GM12878 (cell line): ENCODE results near the gene UBE2E1. TPM values are rescaled to one million over a fixed set of nuclear protein-coding genes. Genes with fewer than 3 reads are reported as not detected.

Experiments used
- ATAC-seq: fragments of 200-7000 bp; cut with Tn5 transposase; 3 replicates; pipeline ENCODE4 v1.9.1; 2020; ENCODE audit warnings: mild to moderate bottlenecking, moderate library complexity
- BruUV-seq: library from RNA; stranded (reverse); fragments of 400-500 nt; replicated peaks from 2 replicates; lab custom pipeline; 2021; lab: Mats Ljungman, UMichigan
- CTCF ChIA-PET: fragments of 300-600 bp; sonication (Branson Sonifier 250); formaldehyde crosslinking; extraction: SDS; loops from one replicate; lab custom pipeline; 2021; ENCODE audit warnings: inconsistent platforms; lab: Yijun Ruan, JAX
- POLR2A ChIA-PET: fragments of 350-600 bp; formaldehyde crosslinking; extraction: SDS; loops from one replicate; lab custom pipeline; 2021; ENCODE audit warnings: inconsistent platforms; lab: Charles Lee
- RAD21 ChIA-PET: fragments of 300-600 bp; sonication (Branson Sonifier 250); formaldehyde crosslinking; loops from one replicate; lab custom pipeline; 2023; ENCODE audit warnings: antibody characterized with exemption; ENCODE audit not compliant: unreplicated experiment; lab: Charles Lee
- SMC1A ChIA-PET: fragments of 300-600 bp; sonication (Branson Sonifier 250); formaldehyde crosslinking; loops from one replicate; lab custom pipeline; 2023; ENCODE audit not compliant: unreplicated experiment, uncharacterized antibody; lab: Charles Lee
- DNase-seq: peaks from one replicate; pipeline ENCODE4 v3.0.0-alpha.2; 2011; ENCODE audit warnings: low read depth, low spot score
- FAIRE-seq: peaks from 3 replicates; lab custom pipeline; 2011; peaks lifted over from hg19 to GRCh38; lab: Jason Lieb, UNC
- H2AFZ ChIP-seq: 2 replicates; pipeline ENCODE4 v1.6.0; 2011; ENCODE audit warnings: low read depth, low read length, control low read depth; ENCODE audit not compliant: control insufficient read depth
- H3K27ac ChIP-seq: 2 replicates; pipeline ENCODE4 v1.5.1; 2011; ENCODE audit warnings: control low read depth; ENCODE audit not compliant: control insufficient read depth, insufficient read depth
- H3K27me3 ChIP-seq, 2 experiments: replicated peaks in 1 of 2; 2 replicates each; pipeline versions ENCODE4 v1.6.0 to v1.6.1; 2011; ENCODE audit warnings: low read length in 1 of 2; ENCODE audit not compliant: control insufficient read depth in 2 of 2, insufficient read depth in 2 of 2
- H3K36me3 ChIP-seq, 2 experiments: 2 replicates each; pipeline ENCODE4 v1.5.1; 2011; ENCODE audit warnings: low read length in 1 of 2; ENCODE audit not compliant: control insufficient read depth in 2 of 2, insufficient read depth in 2 of 2
- H3K4me1 ChIP-seq: 2 replicates; pipeline ENCODE4 v1.6.1; 2011; ENCODE audit warnings: mild to moderate bottlenecking, low read length, moderate library complexity, mixed read lengths; ENCODE audit not compliant: control insufficient read depth, insufficient read depth
- H3K4me2 ChIP-seq: 2 replicates; pipeline ENCODE4 v1.6.0; 2011; ENCODE audit warnings: control low read depth; ENCODE audit not compliant: control insufficient read depth, insufficient read depth
- H3K4me3 ChIP-seq: fragments of 200-600 bp; sonication (generic); 2 replicates; pipeline ENCODE4 v1.5.1; 2016
- H3K79me2 ChIP-seq: 2 replicates; pipeline ENCODE4 v1.6.0; 2011; ENCODE audit warnings: low read length; ENCODE audit not compliant: control insufficient read depth, insufficient read depth
- H3K9ac ChIP-seq: 2 replicates; pipeline ENCODE4 v1.8.0; 2011; ENCODE audit warnings: low read length, control low read depth, mixed read lengths; ENCODE audit not compliant: control insufficient read depth, insufficient read depth
- H3K9me3 ChIP-seq: replicated peaks from 3 replicates; pipeline ENCODE4 v1.5.1; 2011; ENCODE audit warnings: mild to moderate bottlenecking, low read length; ENCODE audit not compliant: control insufficient read depth, insufficient read depth
- H4K20me1 ChIP-seq: 2 replicates; pipeline ENCODE4 v1.6.0; 2011; ENCODE audit not compliant: control insufficient read depth, insufficient read depth
- BCL11A ChIP-seq: IDR thresholded peaks from 2 replicates; pipeline ENCODE4 v1.6.1; 2011; ENCODE audit warnings: low read depth, low read length
- DPF2 ChIP-seq: fragments of 450-650 bp; IDR thresholded peaks from 2 replicates; pipeline ENCODE4 v1.6.1; 2017; ENCODE audit warnings: mild to moderate bottlenecking
- EED ChIP-seq: sonication (generic); IDR thresholded peaks from 2 replicates; pipeline ENCODE4 v1.6.1; 2016; ENCODE audit warnings: antibody characterized with exemption, low read depth
- EP300 ChIP-seq, 2 experiments: fragments of 150-350 bp in 1 of 2; IDR thresholded peaks; 2 replicates each; pipeline ENCODE4 v1.6.1; 2011 to 2012; ENCODE audit warnings: low read depth in 2 of 2, low read length in 2 of 2, borderline replicate concordance in 1 of 2, improper control_type of control experiment in 1 of 2, inconsistent platforms in 1 of 2; ENCODE audit not compliant: control insufficient read depth in 1 of 2
- FOXM1 ChIP-seq: IDR thresholded peaks from 2 replicates; pipeline ENCODE4 v1.6.1; 2012; ENCODE audit warnings: low read depth, mild to moderate bottlenecking, inconsistent platforms, low read length, moderate library complexity
- IKZF1 ChIP-seq: fragments of 450-650 bp; conservative IDR thresholded peaks from 2 replicates; pipeline ENCODE4 v1.6.1; 2017; ENCODE audit warnings: antibody characterized with exemption, mild to moderate bottlenecking
- IKZF2 ChIP-seq, 2 experiments: fragments of 450-650 bp; IDR thresholded peaks; 2 replicates each; pipeline ENCODE4 v1.6.1; 2017; ENCODE audit warnings: mild to moderate bottlenecking in 2 of 2, moderate library complexity in 2 of 2
- MTA2 ChIP-seq: fragments of 450-650 bp; IDR thresholded peaks from 2 replicates; pipeline ENCODE4 v1.6.1; 2016; ENCODE audit warnings: low read depth, mild to moderate bottlenecking, moderate library complexity
- PKNOX1 ChIP-seq: fragments of 450-650 bp; IDR thresholded peaks from 2 replicates; pipeline ENCODE4 v1.6.1; 2016; ENCODE audit warnings: mild to moderate bottlenecking
- RUNX3 ChIP-seq: IDR thresholded peaks from 2 replicates; pipeline ENCODE4 v1.6.1; 2012; ENCODE audit warnings: low read length, inconsistent platforms
- WGBS: methylation state at CpG from one replicate; pipeline ENCODE4 v1.1.6; 2016; ENCODE audit warnings: low lambda C conversion rate; ENCODE audit not compliant: insufficient replicate concordance, insufficient coverage; ENCODE audit errors: missing lambda C conversion rate; 5-methylcytosine and 5-hydroxymethylcytosine counted together
- in situ Hi-C: fragments of 300-500 bp; cut with MboI; formaldehyde crosslinking; loops from 9 replicates; pipeline ENCODE4 v1.14.3; 2018; ENCODE audit warnings: mixed read lengths
- intact Hi-C: fragments of 100-400 bp; cut with micrococcal nuclease; formaldehyde crosslinking; loops from one replicate; pipeline ENCODE4 v1.14.2; 2022; ENCODE audit not compliant: unreplicated experiment
- polyA plus RNA-seq, 11 experiments: library from polyadenylated mRNA; depleted of rRNA in 4 of 11; unstranded in 6 of 11; stranded (reverse) in 5 of 11; fragments of >200 nt; fragmentation: Nextera tagmentation in 4 of 11; fragmentation: Illumina TruSeq in 1 of 11; extraction: Ambion mirVana in 4 of 11; extraction: Trizol in 1 of 11; gene quantifications; 1 replicate in 1 of 11; 2 replicates in 10 of 11; pipeline versions ENCODE4 v1.2.1 to v1.2.3, GENCODE V29; 2011 to 2016; ENCODE audit warnings: inconsistent platforms in 2 of 11, missing spikeins in 2 of 11, low read depth in 1 of 11
- total RNA-seq, 4 experiments: library from RNA; depleted of rRNA in 3 of 4; stranded (reverse); fragments of >200 nt in 3 of 4; fragmentation: Illumina TruSeq in 1 of 4; extraction: Trizol in 1 of 4; gene quantifications; 2 replicates each; pipeline versions ENCODE4 v1.2.1 to v1.2.3, GENCODE V29; 2013 to 2021
- TF ChIP-seq, protein P1 (sequence below): fragments of 450-650 bp; IDR thresholded peaks from 2 replicates; pipeline ENCODE4 v1.6.1; 2017; ENCODE audit warnings: low read depth, mild to moderate bottlenecking, moderate library complexity
- TF ChIP-seq, protein P2 (sequence below): IDR thresholded peaks from 2 replicates; pipeline ENCODE4 v1.6.1; 2012; ENCODE audit warnings: low read length, inconsistent platforms

UBE2E1 gene
- total and polyA plus RNA-seq, 10 of the 15 experiments (the other 5 are each of a cell fraction or from before 2014, with no cell fraction given): 18.7 to 425 (median 147) TPM

DNA sequence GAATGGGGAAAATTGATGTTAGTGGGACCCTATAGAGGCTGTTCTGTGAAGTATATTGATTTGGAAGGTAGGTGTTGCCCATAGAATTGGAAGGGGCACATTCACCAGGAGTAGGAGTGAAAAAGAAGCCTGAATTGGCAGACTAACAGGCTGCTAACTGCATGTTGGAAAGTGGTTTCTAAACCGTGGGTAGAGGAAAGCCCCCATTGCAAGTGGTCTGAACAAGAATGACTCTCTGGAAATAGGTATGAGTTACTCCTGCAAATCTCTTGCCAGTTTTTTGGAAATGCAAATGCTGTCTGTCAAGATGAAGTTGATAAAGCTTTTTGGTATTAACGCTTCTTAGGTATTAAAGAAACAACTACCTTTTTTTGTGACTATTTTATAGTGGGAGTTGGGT lies 3.5 kb downstream of the UBE2E1 start:
- BruUV-seq: no TSS peak
- Histone ChIP-seq H3K27ac (peak overlapping the region; percentile 86), H3K36me3 (no peaks in the 10 kb centered on the region; a peak in 1 of 4 replicates), H4K20me1 (no peaks in the 10 kb centered on the region), H3K4me1 (peaks cover 8% of the 10 kb centered on the region), H3K9ac (peak overlapping the region; percentile 84), H3K4me2 (peak overlapping the region; percentile 94), H3K9me3 (no peaks in the 10 kb centered on the region), H3K27me3 (no peaks in the 10 kb centered on the region), H3K4me3 (peak overlapping the region; percentile 98), H3K79me2 (peaks cover 82% of the 10 kb centered on the region), H2AFZ (no peak overlapping the region)
- intact Hi-C loops: loop anchor here (5.0 to 10.0 kb wide), 7 partner anchors 58 to 1244 kb away; partner anchors contain the start of gene UBE2E2
- in situ Hi-C loops: no loop called here
- WGBS: 28% methylated on average over 2 of the region's 2 CpGs
- DNase-seq (no peak), ATAC-seq (peak; percentile 29), FAIRE-seq (no peak)
- CTCF ChIA-PET: interaction anchor here (1.3 to 4.2 kb wide), 7 partner anchors 8 to 50 kb away, joined by 3 to 21 read pairs (median 5); no protein-coding TSS in a partner anchor
- RAD21 ChIA-PET: interaction anchor here (0.6 to 7.8 kb wide), 13 partner anchors 9 to 215 kb away, joined by 3 to 96 read pairs (median 5); no protein-coding TSS in a partner anchor
- SMC1A ChIA-PET: interaction anchor here (0.6 to 7.4 kb wide), 13 partner anchors 11 to 588 kb away, joined by 3 to 224 read pairs (median 6); partner anchors contain the start of genes NKIRAS1 and RPL15
- TF ChIP-seq MTA2 (0 out of 2 replicates have a peak, but pooled peaks have one; percentile 8), DPF2 (no peak), RUNX3 (peak; percentile 59; the same call in 1 of the 2 replicates), IKZF1 (0 out of 2 replicates have a peak, but pooled peaks have one; percentile 21), EP300 (IDR thresholded peaks at IDR 0.05; ENCODE audit: borderline replicate concordance in 1 of 2, control insufficient read depth in 1 of 2, low read depth in 2 of 2, low read length in 2 of 2) (no peak), BCL11A (no peak), EED (0 out of 2 replicates have a peak, but pooled peaks have one; percentile 26), FOXM1 (peak; percentile 25; the same call in 1 of the 2 replicates), IKZF2 (IDR thresholded peaks at IDR 0.05) (0 out of 4 replicates have a peak, but pooled peaks have one; percentile 11 to 28), PKNOX1 (peak; percentile 46; the same call in 1 of the 2 replicates)
- TF ChIP-seq, protein P1, sequence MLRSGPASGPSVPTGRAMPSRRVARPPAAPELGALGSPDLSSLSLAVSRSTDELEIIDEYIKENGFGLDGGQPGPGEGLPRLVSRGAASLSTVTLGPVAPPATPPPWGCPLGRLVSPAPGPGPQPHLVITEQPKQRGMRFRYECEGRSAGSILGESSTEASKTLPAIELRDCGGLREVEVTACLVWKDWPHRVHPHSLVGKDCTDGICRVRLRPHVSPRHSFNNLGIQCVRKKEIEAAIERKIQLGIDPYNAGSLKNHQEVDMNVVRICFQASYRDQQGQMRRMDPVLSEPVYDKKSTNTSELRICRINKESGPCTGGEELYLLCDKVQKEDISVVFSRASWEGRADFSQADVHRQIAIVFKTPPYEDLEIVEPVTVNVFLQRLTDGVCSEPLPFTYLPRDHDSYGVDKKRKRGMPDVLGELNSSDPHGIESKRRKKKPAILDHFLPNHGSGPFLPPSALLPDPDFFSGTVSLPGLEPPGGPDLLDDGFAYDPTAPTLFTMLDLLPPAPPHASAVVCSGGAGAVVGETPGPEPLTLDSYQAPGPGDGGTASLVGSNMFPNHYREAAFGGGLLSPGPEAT: peak; percentile 60; the same call in 1 of the 2 replicates
- TF ChIP-seq, protein P2, sequence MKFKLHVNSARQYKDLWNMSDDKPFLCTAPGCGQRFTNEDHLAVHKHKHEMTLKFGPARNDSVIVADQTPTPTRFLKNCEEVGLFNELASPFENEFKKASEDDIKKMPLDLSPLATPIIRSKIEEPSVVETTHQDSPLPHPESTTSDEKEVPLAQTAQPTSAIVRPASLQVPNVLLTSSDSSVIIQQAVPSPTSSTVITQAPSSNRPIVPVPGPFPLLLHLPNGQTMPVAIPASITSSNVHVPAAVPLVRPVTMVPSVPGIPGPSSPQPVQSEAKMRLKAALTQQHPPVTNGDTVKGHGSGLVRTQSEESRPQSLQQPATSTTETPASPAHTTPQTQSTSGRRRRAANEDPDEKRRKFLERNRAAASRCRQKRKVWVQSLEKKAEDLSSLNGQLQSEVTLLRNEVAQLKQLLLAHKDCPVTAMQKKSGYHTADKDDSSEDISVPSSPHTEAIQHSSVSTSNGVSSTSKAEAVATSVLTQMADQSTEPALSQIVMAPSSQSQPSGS: peak; percentile 14; the same call in 1 of the 2 replicates
- POLR2A ChIA-PET: interaction anchor here (0.5 to 7.5 kb wide), 6 partner anchors 20 to 141 kb away, joined by 3 to 92 read pairs (median 6); partner anchors contain the start of genes NKIRAS1 and RPL15
